Ovary (tissue), 3 donors: Measurements from ENCODE around the gene MYLIP.

Experiments used
- EP300 ChIP-seq: sonication (generic); formaldehyde crosslinking; IDR thresholded peaks from one replicate; pipeline ENCODE4 v1.6.1; 2017; ENCODE audit warnings: antibody characterized with exemption
- POLR2A ChIP-seq: fragments of 450-650 bp; IDR thresholded peaks from one replicate; pipeline ENCODE4 v1.6.1; 2017; ENCODE audit warnings: antibody characterized with exemption, mild to moderate bottlenecking, moderate library complexity
- TF ChIP-seq, protein P1 (sequence below), 3 donors: fragments of 450-650 bp in 2 of 3; fragments of 200-600 bp in 1 of 3; IDR thresholded peaks; one replicate each; pipeline versions ENCODE4 v1.5.1 to v1.8.0; 2016 to 2022; ENCODE audit warnings: antibody characterized with exemption in 3 of 3, mild to moderate bottlenecking in 1 of 3
- donor health status: DM: no; HTN: no; CAD: no.

GRCh38 chr6:16168858-16169257, 40.0 kb downstream of the MYLIP start:
- TF ChIP-seq EP300 (no peak), POLR2A (no peak)
- TF ChIP-seq, protein P1, sequence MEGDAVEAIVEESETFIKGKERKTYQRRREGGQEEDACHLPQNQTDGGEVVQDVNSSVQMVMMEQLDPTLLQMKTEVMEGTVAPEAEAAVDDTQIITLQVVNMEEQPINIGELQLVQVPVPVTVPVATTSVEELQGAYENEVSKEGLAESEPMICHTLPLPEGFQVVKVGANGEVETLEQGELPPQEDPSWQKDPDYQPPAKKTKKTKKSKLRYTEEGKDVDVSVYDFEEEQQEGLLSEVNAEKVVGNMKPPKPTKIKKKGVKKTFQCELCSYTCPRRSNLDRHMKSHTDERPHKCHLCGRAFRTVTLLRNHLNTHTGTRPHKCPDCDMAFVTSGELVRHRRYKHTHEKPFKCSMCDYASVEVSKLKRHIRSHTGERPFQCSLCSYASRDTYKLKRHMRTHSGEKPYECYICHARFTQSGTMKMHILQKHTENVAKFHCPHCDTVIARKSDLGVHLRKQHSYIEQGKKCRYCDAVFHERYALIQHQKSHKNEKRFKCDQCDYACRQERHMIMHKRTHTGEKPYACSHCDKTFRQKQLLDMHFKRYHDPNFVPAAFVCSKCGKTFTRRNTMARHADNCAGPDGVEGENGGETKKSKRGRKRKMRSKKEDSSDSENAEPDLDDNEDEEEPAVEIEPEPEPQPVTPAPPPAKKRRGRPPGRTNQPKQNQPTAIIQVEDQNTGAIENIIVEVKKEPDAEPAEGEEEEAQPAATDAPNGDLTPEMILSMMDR (IDR thresholded peaks at IDR 0.05), result no peak
